Measurements from ENCODE around the gene MON1A. TPM values are rescaled to one million over a fixed set of nuclear protein-coding genes. Genes with fewer than 3 reads are reported as not detected.
"Not testable (repeated sequence)": the region's sequence is repeated elsewhere in the genome, so short reads cannot be mapped to it uniquely, and the experiment has no call there.

Gene MON1A
- total RNA-seq: 13.5 TPM

DNA sequence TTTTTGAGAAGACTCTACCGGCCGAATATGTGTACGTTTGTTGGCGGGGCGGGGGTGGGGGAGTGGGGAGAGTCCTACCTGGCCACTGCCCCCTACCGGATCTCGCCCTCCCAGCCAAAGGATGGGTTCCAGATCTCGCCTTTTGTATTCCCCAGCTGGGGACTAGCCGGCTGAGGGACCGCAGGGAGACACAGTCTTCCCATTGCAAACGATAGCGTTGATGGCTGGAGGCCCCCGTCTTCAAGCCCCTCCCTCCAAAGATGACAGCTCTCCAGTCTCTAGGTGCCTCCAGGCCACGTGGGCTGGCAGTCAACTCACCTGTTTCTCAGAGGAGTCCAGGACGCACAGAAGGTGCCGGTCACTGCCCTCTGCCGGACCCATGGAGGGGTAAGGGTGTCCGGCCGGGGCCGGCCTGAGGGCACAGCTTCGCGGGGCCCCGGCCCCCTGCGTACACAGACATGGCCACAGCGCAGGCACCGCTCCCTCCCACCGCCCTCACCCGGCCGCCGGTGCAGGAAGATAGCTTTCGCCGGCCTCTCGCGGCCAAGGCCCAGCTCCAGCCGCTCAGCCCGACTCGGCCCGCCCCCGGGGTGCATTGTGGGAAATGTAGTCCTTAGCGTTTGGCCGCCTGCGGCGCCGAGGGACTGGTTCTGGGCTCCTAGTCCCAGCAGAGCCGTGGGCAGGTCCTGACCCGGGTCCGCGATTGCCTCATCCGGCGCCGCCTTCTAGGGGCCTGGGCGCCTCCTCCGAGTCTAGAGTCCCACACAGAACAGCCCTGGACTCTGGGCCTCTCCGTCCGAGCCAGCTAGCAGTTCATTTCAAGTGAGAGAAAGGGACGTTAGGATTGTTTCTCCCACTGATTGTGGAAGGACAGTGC, at the start of gene MON1A:
TSS of gene MON1A (minus strand) at position 521 of the 877 bp plus-strand sequence. CDS start 16,465 bp downstream, outside the sequence.
- peak; percentile 52 to 83 (median 81) for DNase-seq (ENCODE audit: low read depth in 2 of 3, low spot score in 2 of 3)

GRCh38 chr3:49976942-49977341, 47.3 kb upstream of the MON1A start:
- no peak for DNase-seq (ENCODE audit: low read depth in 2 of 3, low spot score in 2 of 3)

GRCh38 chr3:49972656-49973055, 43.0 kb upstream of the MON1A start:
- DNase-seq (ENCODE audit: low read depth in 2 of 3, low spot score in 2 of 3): no peak

DNA sequence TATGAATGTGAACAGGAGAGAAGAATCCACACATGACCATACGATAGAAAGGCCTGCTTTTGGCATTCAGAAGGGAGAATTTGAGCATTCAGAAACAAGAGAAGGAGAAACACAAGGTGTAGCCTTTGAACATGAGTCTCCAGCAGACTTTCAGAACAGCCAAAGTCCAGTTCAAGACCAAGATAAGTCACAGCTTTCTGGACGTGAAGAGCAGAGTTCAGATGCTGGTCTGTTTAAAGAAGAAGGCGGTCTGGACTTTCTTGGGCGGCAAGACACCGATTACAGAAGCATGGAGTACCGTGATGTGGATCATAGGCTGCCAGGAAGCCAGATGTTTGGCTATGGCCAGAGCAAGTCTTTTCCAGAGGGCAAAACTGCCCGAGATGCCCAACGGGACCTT, 38.7 kb upstream of the MON1A start:
- DNase-seq (ENCODE audit: low read depth in 2 of 3, low spot score in 2 of 3): no peak

DNA sequence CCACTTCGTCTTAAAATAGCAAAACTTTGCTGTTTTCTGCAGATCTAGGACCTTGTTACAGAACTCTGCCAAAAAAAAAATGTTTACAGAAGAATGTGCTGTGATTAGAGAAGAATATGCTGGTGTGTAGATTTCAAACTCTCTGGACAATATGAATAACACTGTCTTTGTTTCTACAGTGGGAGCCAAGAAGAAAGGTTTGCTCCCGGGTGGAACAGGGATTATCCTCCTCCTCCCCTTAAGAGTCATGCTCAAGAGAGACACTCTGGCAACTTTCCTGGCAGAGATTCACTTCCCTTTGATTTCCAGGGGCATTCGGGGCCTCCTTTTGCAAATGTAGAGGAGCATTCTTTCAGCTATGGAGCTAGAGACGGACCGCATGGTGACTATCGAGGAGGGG, 37.7 kb upstream of the MON1A start:
- DNase-seq (ENCODE audit: low read depth in 2 of 3, low spot score in 2 of 3): no peak

DNA sequence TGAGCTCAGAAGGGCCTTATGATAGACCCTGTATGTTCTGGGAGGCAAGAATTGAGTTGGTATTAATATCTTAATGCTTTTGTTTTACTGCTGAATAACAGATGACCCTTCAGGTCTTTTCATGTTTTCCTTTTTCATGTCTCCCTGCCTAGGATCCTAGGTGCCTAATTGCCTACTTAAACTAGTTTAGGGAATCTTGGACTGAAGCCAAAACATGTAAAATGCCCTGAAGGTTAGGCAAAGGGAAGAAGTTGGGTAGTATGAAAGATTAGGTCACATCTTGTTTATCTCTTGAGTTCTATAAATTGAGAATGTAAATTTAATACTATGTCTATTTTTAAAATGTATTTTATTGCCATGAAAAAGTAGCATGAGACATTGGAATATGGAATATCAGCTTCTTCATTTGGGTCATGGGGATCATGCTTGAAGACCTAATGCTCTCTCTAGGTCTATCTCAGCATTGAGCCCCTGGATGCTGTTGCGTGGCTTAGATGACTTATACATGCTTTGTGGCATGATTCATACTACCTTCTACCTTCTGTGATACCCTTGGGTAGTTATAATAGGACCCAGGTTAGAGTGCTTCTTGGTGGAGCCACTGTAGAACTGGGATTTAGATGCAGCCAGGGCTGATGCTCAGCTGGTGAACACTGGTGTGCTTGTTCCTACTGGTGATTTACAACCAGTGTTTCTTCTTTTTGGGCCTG, 36.8 kb upstream of the MON1A start:
- DNase-seq (ENCODE audit: low read depth in 2 of 3, low spot score in 2 of 3): no peak

- peak in 1 of 3 donors; percentile 12 for DNase-seq (ENCODE audit: low read depth in 2 of 3, low spot score in 2 of 3)
These were observed 26.0 kb upstream of the MON1A start for GRCh38 chr3:49955636-49956035.

- DNase-seq (ENCODE audit: low read depth in 2 of 3, low spot score in 2 of 3): no peak
These were observed 23.3 kb upstream of the MON1A start for GRCh38 chr3:49952924-49953323.

GRCh38 chr3:49942651-49943050, 13.0 kb upstream of the MON1A start:
- DNase-seq (ENCODE audit: low read depth in 2 of 3, low spot score in 2 of 3): no peak

GRCh38 chr3:49940667-49941249, 11.1 kb upstream of the MON1A start:
- DNase-seq (ENCODE audit: low read depth in 2 of 3, low spot score in 2 of 3): no peak

DNA sequence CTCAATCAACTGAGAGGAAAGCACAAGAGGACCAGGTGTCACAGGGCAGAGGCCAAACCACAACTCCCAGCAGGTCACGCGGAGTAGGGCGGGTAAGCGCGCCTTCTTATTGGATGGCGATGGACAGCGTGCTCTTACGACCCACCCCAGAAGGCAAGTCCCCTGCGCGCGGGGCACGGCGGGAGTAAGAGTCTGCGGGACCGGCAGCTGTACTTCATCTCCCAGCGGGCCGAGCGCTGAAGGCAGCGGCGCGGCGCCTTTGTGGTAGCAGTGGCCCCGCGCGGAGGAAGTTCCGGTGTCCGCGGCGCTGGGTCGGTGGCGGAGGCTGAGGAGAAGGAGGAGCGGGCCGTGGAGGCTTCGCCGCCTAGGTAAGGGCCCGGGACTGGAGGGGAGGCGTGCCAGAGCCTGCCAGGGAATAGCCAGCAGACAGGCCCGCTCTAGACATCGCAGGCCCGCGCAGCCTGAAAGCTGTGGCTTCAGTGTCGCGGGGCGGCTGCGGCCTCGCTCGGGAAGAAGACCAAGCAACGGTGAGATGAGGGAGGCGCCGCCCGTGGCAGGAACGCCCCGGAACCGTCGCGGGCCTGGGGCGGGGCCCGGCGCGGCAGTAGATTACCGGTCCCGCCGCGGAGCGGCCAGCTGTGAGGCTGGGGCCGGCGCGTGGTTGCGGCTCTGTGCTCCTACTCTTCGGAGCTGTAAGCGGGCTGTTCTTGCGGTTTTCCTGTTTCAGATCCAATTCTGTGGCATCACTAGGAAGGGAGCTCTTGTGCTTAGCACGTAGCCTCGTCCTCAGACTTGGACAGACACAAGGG, 10.5 kb upstream of the MON1A start, which contains the start of gene RBM6:
TSS of gene RBM6 (plus strand) at position 293 of the 809 bp plus-strand sequence. CDS start 22,492 bp downstream, outside the sequence.
- peak; percentile 84 to 97 (median 97) for DNase-seq (ENCODE audit: low read depth in 2 of 3, low spot score in 2 of 3)

GRCh38 chr3:49937090-49937489, 7.5 kb upstream of the MON1A start:
- DNase-seq (ENCODE audit: low read depth in 2 of 3, low spot score in 2 of 3): no peak

DNA sequence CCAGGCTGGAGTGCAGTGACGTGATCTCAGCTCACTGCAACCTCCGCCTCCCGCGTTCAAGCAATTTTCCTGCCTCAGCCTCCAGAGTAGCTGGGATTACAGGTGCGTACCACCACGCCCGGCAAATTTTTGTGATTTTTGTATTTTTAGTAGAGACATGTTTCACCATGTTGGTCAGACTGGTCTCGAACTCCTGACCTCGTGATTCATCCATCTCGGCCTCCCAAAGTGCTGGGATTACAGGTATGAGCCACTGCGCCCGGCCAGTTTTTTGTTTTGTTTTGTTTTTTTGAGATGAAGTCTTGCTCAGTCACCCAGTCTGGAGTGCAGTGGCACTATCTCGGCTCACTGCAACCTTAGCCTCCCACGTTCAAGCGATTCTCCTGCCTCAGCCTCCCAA, 2.7 kb upstream of the MON1A start:
- not testable (repeated sequence) for DNase-seq (ENCODE audit: low read depth in 2 of 3, low spot score in 2 of 3)

- DNase-seq (ENCODE audit: low read depth in 2 of 3, low spot score in 2 of 3): no peak
These were observed 1.3 kb upstream of the MON1A start for GRCh38 chr3:49930922-49931321.

- no peak for DNase-seq (ENCODE audit: low read depth in 2 of 3, low spot score in 2 of 3)
These were observed 618 bp upstream of the MON1A start for GRCh38 chr3:49930168-49930690.

GRCh38 chr3:49928481-49929017, 1.1 kb downstream of the MON1A start:
- DNase-seq (ENCODE audit: low read depth in 2 of 3, low spot score in 2 of 3): no peak

DNA sequence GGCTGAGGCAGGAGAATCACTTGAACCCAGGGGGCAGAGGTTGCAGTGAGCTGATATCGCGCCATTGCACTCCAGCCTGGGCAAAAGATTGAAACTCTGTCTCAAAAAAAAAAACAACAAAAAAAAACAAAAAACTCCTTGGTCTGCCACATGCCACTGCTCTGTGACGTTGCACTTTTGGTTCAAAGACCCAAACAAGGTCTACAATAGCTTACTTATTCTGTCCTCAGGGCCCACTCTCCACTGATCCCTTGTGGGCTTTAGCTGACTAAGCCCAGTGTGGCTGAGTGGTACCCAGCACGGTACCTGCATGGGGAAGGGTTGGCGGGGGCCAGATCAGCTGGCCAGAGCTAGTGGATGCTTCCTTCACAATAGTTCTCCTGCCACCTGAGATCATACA, 1.8 kb downstream of the MON1A start:
- no peak for DNase-seq (ENCODE audit: low read depth in 2 of 3, low spot score in 2 of 3)

- no peak for DNase-seq (ENCODE audit: low read depth in 2 of 3, low spot score in 2 of 3)
These were observed 3.4 kb downstream of the MON1A start for GRCh38 chr3:49926117-49926728.

DNA sequence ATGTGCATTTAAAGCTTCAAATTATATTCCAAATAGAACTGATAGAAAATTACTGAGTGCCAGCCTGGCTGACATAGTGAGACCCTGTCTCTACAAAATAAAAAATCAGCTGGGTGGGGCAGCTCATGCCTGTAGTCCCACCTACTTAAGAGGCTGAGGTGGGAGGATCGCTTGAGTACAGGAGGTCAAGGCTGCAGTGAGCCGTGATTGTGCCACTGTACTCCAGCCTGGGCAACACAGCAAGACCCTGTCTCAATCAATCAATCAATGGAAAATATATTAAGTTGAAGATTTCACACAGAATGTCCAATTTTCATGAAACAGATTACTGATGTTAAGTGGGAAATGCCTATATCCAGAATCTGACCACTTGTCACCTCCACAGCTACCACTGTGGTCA, 4.1 kb downstream of the MON1A start:
- DNase-seq (ENCODE audit: low read depth in 2 of 3, low spot score in 2 of 3): no peak

DNA sequence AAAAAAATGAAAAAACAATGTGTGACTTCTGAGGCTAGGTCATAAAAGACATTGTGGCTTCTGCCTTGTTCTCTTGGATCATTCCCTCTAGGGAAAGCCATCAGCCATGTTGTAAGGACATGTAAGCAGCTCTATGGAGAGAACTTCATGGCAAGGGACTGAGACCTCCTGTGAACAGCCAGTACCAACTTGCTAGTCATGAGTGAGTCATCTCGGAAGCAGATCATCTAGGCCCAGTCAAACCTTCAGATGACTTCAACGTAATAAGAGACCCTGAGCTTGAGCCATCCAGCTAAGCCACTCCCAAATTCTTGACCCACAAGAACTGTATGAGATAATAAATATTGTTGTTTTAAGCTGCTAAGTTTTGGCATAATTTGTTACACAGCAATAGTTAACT, 4.9 kb downstream of the MON1A start:
- no peak for DNase-seq (ENCODE audit: low read depth in 2 of 3, low spot score in 2 of 3)
